B cell (primary cell): ENCODE measurements around the gene SERTM1. TPM values are rescaled to one million over a fixed set of nuclear protein-coding genes. Genes with fewer than 3 reads are reported as not detected.

ENCODE experiments used
- ATAC-seq: fragments of 200-7000 bp; cut with Tn5 transposase; one replicate; pipeline ENCODE4 v1.10.0; 2021; ENCODE audit warnings: low read depth, mild to moderate bottlenecking, moderate number of reproducible peaks, moderate library complexity
- CTCF ChIA-PET: fragments of 350-600 bp; sonication (Branson Sonifier 250); formaldehyde crosslinking; loops from one replicate; lab custom pipeline; 2021; ENCODE audit warnings: antibody characterized with exemption, inconsistent platforms; lab: Charles Lee
- POLR2A ChIA-PET: fragments of 350-600 bp; sonication (Branson Sonifier 250); formaldehyde crosslinking; loops from one replicate; lab custom pipeline; 2021; ENCODE audit warnings: antibody characterized with exemption; lab: Charles Lee
- DNase-seq: peaks from one replicate; pipeline ENCODE4 v3.0.0; 2013
- H2AFZ ChIP-seq: 2 replicates; pipeline ENCODE4 v1.6.1; 2012; ENCODE audit warnings: mild to moderate bottlenecking, low read depth, low read length; ENCODE audit not compliant: insufficient read depth, poor library complexity, severe bottlenecking
- H3K27ac ChIP-seq, 2 donors: 1 replicate in 1 of 2; 2 replicates in 1 of 2; pipeline ENCODE4 v1.5.1; 2012 to 2013; ENCODE audit warnings: low read length in 2 of 2, mild to moderate bottlenecking in 2 of 2, moderate library complexity in 1 of 2
- H3K27me3 ChIP-seq, 4 experiments: fragments of 200-600 bp in 1 of 4; sonication (generic) in 1 of 4; replicated peaks in 1 of 4; 1 replicate in 2 of 4; 2 replicates in 2 of 4; pipeline versions ENCODE4 v1.6.1 to v1.7.0; 2013 to 2016; ENCODE audit warnings: low read length in 3 of 4, mild to moderate bottlenecking in 2 of 4, mixed read lengths in 1 of 4, moderate library complexity in 1 of 4; ENCODE audit not compliant: insufficient read depth in 4 of 4, control insufficient read depth in 3 of 4; ENCODE audit errors: control extremely low read depth in 1 of 4
- H3K36me3 ChIP-seq, 2 experiments: replicated peaks in 1 of 2; 1 replicate in 1 of 2; 2 replicates in 1 of 2; pipeline versions ENCODE4 v1.6.1 to v1.7.1; 2013; ENCODE audit warnings: low read length in 1 of 2; ENCODE audit not compliant: insufficient read depth in 2 of 2, control insufficient read depth in 1 of 2; ENCODE audit errors: control extremely low read depth in 1 of 2, extremely low read depth in 1 of 2
- H3K4me1 ChIP-seq, 2 donors: fragments of 200-600 bp in 1 of 2; sonication (generic) in 1 of 2; 1 replicate in 1 of 2; 2 replicates in 1 of 2; pipeline versions ENCODE4 v1.5.1 to v1.6.1; 2013 to 2017; ENCODE audit warnings: low read length in 2 of 2; ENCODE audit not compliant: control insufficient read depth in 2 of 2, insufficient read depth in 2 of 2
- H3K4me2 ChIP-seq: replicated peaks from 2 replicates; pipeline ENCODE3; 2012; ENCODE audit warnings: mild to moderate bottlenecking, low read depth, low read length; ENCODE audit not compliant: poor library complexity, severe bottlenecking
- H3K4me3 ChIP-seq, 5 experiments: fragments of 200-600 bp in 1 of 5; sonication (generic) in 1 of 5; 1 replicate in 3 of 5; 2 replicates in 2 of 5; pipeline versions ENCODE4 v1.5.1 to v1.7.0; 2011 to 2016; ENCODE audit warnings: low read length in 4 of 5, mild to moderate bottlenecking in 4 of 5, low read depth in 2 of 5, control low read depth in 1 of 5, moderate library complexity in 1 of 5; ENCODE audit not compliant: insufficient read depth in 1 of 5; ENCODE audit errors: control extremely low read depth in 1 of 5, extremely low read depth in 1 of 5
- H3K79me2 ChIP-seq: fragments of 200-600 bp; sonication (generic); one replicate; pipeline ENCODE4 v1.6.0; 2016; ENCODE audit warnings: low read length; ENCODE audit not compliant: control insufficient read depth, insufficient read depth
- H3K9ac ChIP-seq: fragments of 200-600 bp; sonication (generic); 2 replicates; pipeline ENCODE4 v1.6.1; 2017; ENCODE audit warnings: mild to moderate bottlenecking, low read length, moderate library complexity
- H3K9me3 ChIP-seq, 3 donors: one replicate each; pipeline versions ENCODE4 v1.6.1 to v1.7.1; 2013; ENCODE audit warnings: low read length in 2 of 3; ENCODE audit not compliant: control insufficient read depth in 2 of 3, insufficient read depth in 1 of 3; ENCODE audit errors: control extremely low read depth in 1 of 3
- H4K20me1 ChIP-seq: 2 replicates; pipeline ENCODE4 v1.6.0; 2012; ENCODE audit warnings: mild to moderate bottlenecking, low read length; ENCODE audit not compliant: insufficient read depth, control insufficient read depth, poor library complexity, severe bottlenecking
- H3K27ac Mint-ChIP-seq: one replicate; pipeline ENCODE4 v1.8.0; 2021; ENCODE audit warnings: mixed read lengths
- H3K27me3 Mint-ChIP-seq: one replicate; pipeline ENCODE4 v1.8.0; 2021; ENCODE audit warnings: mixed read lengths
- H3K4me1 Mint-ChIP-seq: one replicate; pipeline ENCODE4 v1.8.0; 2021; ENCODE audit warnings: mixed read lengths
- H3K4me3 Mint-ChIP-seq: one replicate; pipeline ENCODE4 v1.8.0; 2021; ENCODE audit warnings: mixed read lengths
- H3K9me3 Mint-ChIP-seq: one replicate; pipeline ENCODE4 v1.8.0; 2022; ENCODE audit warnings: mixed read lengths; ENCODE audit not compliant: insufficient read depth
- CTCF ChIP-seq: fragments of 200-600 bp; IDR thresholded peaks from one replicate; pipeline ENCODE4 v1.8.0; 2022; ENCODE audit warnings: antibody characterized with exemption, mild to moderate bottlenecking
- EZH2 ChIP-seq: IDR thresholded peaks from 2 replicates; pipeline ENCODE4 v1.6.1; 2012; ENCODE audit warnings: borderline replicate concordance, low read depth, mild to moderate bottlenecking, moderate library complexity, low read length; ENCODE audit not compliant: insufficient read depth, poor library complexity, severe bottlenecking
- WGBS: methylation state at CpG from one replicate; pipeline ENCODE4 v1.1.5; 2013; ENCODE audit warnings: missing lambda C conversion rate; ENCODE audit not compliant: insufficient coverage; 5-methylcytosine and 5-hydroxymethylcytosine counted together
- intact Hi-C: fragments of 100-400 bp; cut with micrococcal nuclease; formaldehyde crosslinking; loops from one replicate; pipeline ENCODE4 v1.10.0; 2022
- polyA plus RNA-seq: library from polyadenylated mRNA; depleted of rRNA; stranded (reverse); fragments of >200 nt; gene quantifications from 2 replicates; pipeline ENCODE4 v1.2.3, GENCODE V29; 2012
- total RNA-seq, 2 donors: library from RNA; stranded (reverse); fragments of 120-200 nt in 1 of 2; gene quantifications; 1 replicate in 1 of 2; 2 replicates in 1 of 2; pipeline versions ENCODE4 v1.2.3 to v1.2.4, GENCODE V29; 2013 to 2022

Gene SERTM1
- total and polyA plus RNA-seq, 2 donors (not counting 1 experiment from before 2014, with no cell fraction given) = not detected

- no peak for ATAC-seq
- no peak for DNase-seq
- CTCF ChIA-PET = no interaction called here
- no peaks in the 10 kb centered on the region for H3K4me1 ChIP-seq
- H3K79me2 ChIP-seq = no peaks in the 10 kb centered on the region
- H3K4me1 Mint-ChIP-seq = no peaks in the 10 kb centered on the region
- H3K36me3 ChIP-seq = no peaks in the 10 kb centered on the region
- WGBS = 86% methylated on average over 5 of the region's 5 CpGs
- intact Hi-C loops = no loop called here
- no peak overlapping the region for H3K27ac ChIP-seq
- H3K9me3 Mint-ChIP-seq = no peaks in the 10 kb centered on the region
- H3K4me3 Mint-ChIP-seq = no peak overlapping the region
- no peak overlapping the region for H3K27ac Mint-ChIP-seq
- H3K4me3 ChIP-seq = no peak overlapping the region
- H2AFZ ChIP-seq = no peak overlapping the region
- H3K4me2 ChIP-seq = no peak overlapping the region
- H3K27me3 Mint-ChIP-seq = peaks cover 8% of the 10 kb centered on the region
- POLR2A ChIA-PET = no interaction called here
- no peak overlapping the region for H3K9ac ChIP-seq
- TF ChIP-seq EZH2 (no peak), CTCF (no peak)
- no peaks in the 10 kb centered on the region for H3K27me3 ChIP-seq
- H4K20me1 ChIP-seq = no peaks in the 10 kb centered on the region
- no peaks in the 10 kb centered on the region for H3K9me3 ChIP-seq
These were observed 39.0 kb downstream of the SERTM1 start for GRCh38 chr13:36712770-36713169.

GRCh38 chr13:36713887-36714286, 40.1 kb downstream of the SERTM1 start:
- H3K4me1 Mint-ChIP-seq = no peaks in the 10 kb centered on the region
- ATAC-seq (no peak), DNase-seq (no peak)
- Histone ChIP-seq H3K79me2 (no peaks in the 10 kb centered on the region), H4K20me1 (no peaks in the 10 kb centered on the region), H3K9ac (no peak overlapping the region), H3K27ac (no peak overlapping the region), H3K4me3 (no peak overlapping the region), H3K4me2 (no peak overlapping the region), H2AFZ (no peak overlapping the region), H3K27me3 (no peaks in the 10 kb centered on the region), H3K9me3 (no peaks in the 10 kb centered on the region), H3K36me3 (no peaks in the 10 kb centered on the region), H3K4me1 (no peaks in the 10 kb centered on the region)
- TF ChIP-seq EZH2 (no peak), CTCF (no peak)
- POLR2A ChIA-PET = no interaction called here
- no peak overlapping the region for H3K4me3 Mint-ChIP-seq
- WGBS = no CpG with 5 or more reads among the region's 2 CpGs
- intact Hi-C loops = no loop called here
- peaks cover 8% of the 10 kb centered on the region for H3K27me3 Mint-ChIP-seq
- no peak overlapping the region for H3K27ac Mint-ChIP-seq
- H3K9me3 Mint-ChIP-seq = no peaks in the 10 kb centered on the region
- CTCF ChIA-PET = no interaction called here
